Measurements from ENCODE around the gene FAM78B.

The FAM78B gene

DNA sequence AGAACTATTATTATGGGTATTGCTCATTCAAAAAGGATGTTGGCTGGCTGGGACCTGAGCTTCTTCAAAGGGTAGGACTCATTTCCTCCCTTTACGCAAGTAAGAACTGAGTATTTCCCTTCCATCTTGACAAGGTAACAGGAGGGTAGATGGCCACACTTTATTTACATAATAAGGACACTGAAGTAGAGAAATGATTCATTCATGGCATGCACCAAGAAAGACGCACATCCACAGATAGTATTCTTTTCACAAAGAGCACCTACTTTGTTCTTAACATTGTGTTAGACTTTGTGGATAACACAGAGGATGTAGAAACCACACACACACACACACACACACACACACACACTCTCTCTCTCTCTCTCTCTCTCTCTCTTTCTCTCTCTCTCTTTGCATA is 82.9 kb downstream of the FAM78B start:
- Histone ChIP-seq H3K9me2 (replicated peaks; ENCODE audit: low read depth, low read length) (no peaks in the 10 kb centered on the region), H3F3A (ENCODE audit: low read depth) (no peaks in the 10 kb centered on the region), H3K4me3 (ENCODE audit: low read length, poor library complexity, severe bottlenecking) (no peak overlapping the region), H2AFZ (ENCODE audit: low read length) (no peak overlapping the region), H3K27me3 (ENCODE audit: insufficient read depth, low read length, poor library complexity, severe bottlenecking) (no peaks in the 10 kb centered on the region), H3K9me3 (ENCODE audit: insufficient read depth, low read depth, low read length) (no peaks in the 10 kb centered on the region), H3K79me2 (ENCODE audit: insufficient read depth, low read length) (no peaks in the 10 kb centered on the region), H3K4me2 (ENCODE audit: low read depth, low read length, poor library complexity, severe bottlenecking) (no peak overlapping the region), H4K20me1 (ENCODE audit: insufficient read depth, low read length, poor library complexity, severe bottlenecking) (no peaks in the 10 kb centered on the region), H3K36me3 (ENCODE audit: insufficient read depth, low read length) (no peaks in the 10 kb centered on the region), H3K9ac (ENCODE audit: low read depth, low read length, poor library complexity, severe bottlenecking) (no peak overlapping the region), H3K4me1 (ENCODE audit: insufficient read depth, low read length, poor library complexity, severe bottlenecking) (no peaks in the 10 kb centered on the region)
- TF ChIP-seq, protein P1, sequence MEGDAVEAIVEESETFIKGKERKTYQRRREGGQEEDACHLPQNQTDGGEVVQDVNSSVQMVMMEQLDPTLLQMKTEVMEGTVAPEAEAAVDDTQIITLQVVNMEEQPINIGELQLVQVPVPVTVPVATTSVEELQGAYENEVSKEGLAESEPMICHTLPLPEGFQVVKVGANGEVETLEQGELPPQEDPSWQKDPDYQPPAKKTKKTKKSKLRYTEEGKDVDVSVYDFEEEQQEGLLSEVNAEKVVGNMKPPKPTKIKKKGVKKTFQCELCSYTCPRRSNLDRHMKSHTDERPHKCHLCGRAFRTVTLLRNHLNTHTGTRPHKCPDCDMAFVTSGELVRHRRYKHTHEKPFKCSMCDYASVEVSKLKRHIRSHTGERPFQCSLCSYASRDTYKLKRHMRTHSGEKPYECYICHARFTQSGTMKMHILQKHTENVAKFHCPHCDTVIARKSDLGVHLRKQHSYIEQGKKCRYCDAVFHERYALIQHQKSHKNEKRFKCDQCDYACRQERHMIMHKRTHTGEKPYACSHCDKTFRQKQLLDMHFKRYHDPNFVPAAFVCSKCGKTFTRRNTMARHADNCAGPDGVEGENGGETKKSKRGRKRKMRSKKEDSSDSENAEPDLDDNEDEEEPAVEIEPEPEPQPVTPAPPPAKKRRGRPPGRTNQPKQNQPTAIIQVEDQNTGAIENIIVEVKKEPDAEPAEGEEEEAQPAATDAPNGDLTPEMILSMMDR (conservative IDR thresholded peaks at IDR 0.05; ENCODE audit: low read length), result no peak
- no peak for TF ChIP-seq EZH2phosphoT487 (IDR thresholded peaks at IDR 0.05; ENCODE audit: borderline replicate concordance)

DNA sequence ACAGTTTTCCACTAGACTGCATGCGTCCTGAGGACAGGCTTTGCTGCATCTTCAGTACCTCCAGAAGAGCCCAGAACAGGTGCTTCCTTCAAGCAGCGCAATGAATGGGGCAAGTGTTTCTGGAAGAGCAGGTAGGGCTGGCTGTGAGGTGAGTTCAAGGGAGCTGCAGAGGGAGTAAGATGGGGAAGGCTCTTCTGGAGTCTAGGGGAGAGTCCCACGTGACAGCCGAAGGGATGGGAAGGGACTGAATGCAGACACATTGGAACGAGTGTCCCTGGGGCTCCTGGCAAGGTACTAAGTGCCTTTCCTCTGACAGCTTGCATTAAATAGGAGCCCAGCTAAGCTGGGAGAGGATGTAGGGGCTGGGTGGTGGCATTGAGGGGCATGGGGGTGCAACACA is 84.2 kb downstream of the FAM78B start:
- Histone ChIP-seq H3K4me2 (ENCODE audit: low read depth, low read length, poor library complexity, severe bottlenecking) (no peak overlapping the region), H3K27me3 (ENCODE audit: insufficient read depth, low read length, poor library complexity, severe bottlenecking) (no peaks in the 10 kb centered on the region), H3K36me3 (ENCODE audit: insufficient read depth, low read length) (no peaks in the 10 kb centered on the region), H3K9me3 (ENCODE audit: insufficient read depth, low read depth, low read length) (no peaks in the 10 kb centered on the region), H3K4me3 (ENCODE audit: low read length, poor library complexity, severe bottlenecking) (no peak overlapping the region), H2AFZ (ENCODE audit: low read length) (no peak overlapping the region), H3K79me2 (ENCODE audit: insufficient read depth, low read length) (no peaks in the 10 kb centered on the region), H3K9ac (ENCODE audit: low read depth, low read length, poor library complexity, severe bottlenecking) (no peak overlapping the region), H4K20me1 (ENCODE audit: insufficient read depth, low read length, poor library complexity, severe bottlenecking) (no peaks in the 10 kb centered on the region), H3K9me2 (replicated peaks; ENCODE audit: low read depth, low read length) (no peaks in the 10 kb centered on the region), H3F3A (ENCODE audit: low read depth) (no peaks in the 10 kb centered on the region), H3K4me1 (ENCODE audit: insufficient read depth, low read length, poor library complexity, severe bottlenecking) (no peaks in the 10 kb centered on the region)
- no peak for TF ChIP-seq EZH2phosphoT487 (IDR thresholded peaks at IDR 0.05; ENCODE audit: borderline replicate concordance)
- TF ChIP-seq, protein P1 (conservative IDR thresholded peaks at IDR 0.05; ENCODE audit: low read length), result no peak

DNA sequence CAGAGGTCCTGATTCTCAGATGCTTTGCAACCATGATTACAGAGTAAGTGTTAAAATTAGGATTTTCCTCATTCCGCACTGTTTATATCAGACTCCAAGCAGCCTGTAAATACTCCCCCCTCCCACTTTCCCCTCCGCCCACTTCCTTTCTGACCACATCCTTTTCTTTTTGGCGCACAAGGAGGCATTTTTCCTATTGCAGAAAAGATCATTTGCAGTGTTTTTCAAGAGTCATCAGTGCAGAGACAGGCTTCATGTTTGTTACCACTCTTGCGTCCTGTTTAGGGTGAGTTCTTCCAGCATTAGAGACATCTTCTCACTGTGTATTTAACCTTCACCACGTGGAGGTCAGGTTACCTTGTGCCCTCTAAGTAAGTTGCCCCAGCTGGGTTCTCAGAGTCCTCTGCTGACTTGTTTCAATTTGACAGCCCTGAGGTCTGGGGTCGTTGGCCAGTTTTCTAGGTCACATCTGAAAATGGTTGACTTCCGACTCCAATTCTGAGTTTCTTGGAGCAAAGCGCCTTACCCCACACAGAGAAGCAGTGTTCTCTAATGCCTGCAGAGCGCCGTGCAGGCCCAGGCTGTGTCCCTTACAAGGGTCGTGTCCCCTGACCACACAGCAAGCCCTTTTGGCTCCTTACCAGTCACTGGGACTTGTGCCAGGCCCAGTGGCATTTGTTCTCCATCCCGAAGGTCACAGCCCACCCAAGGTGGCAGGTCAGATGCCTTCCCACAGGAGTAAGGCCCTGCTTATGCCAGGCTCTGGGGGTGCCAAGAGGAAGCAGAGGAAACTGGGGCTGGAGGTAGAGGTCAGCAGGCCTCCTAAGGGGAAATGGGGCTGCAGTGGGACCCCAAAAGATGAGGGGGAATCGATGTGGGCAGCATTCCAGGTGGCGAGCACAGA is 85.6 kb downstream of the FAM78B start:
- H4K20me1 ChIP-seq (ENCODE audit: insufficient read depth, low read length, poor library complexity, severe bottlenecking), result no peaks in the 10 kb centered on the region

More for the DNA sequence above, 85.6 kb downstream of the FAM78B start:
- Histone ChIP-seq H3K9me3 (ENCODE audit: insufficient read depth, low read depth, low read length) (no peaks in the 10 kb centered on the region), H3K4me2 (ENCODE audit: low read depth, low read length, poor library complexity, severe bottlenecking) (peak overlapping the region; percentile 40), H3K27me3 (ENCODE audit: insufficient read depth, low read length, poor library complexity, severe bottlenecking) (no peaks in the 10 kb centered on the region), H3K36me3 (ENCODE audit: insufficient read depth, low read length) (no peaks in the 10 kb centered on the region), H3K9me2 (replicated peaks; ENCODE audit: low read depth, low read length) (no peaks in the 10 kb centered on the region), H3K4me3 (ENCODE audit: low read length, poor library complexity, severe bottlenecking) (peak overlapping the region; percentile 27), H3K79me2 (ENCODE audit: insufficient read depth, low read length) (no peaks in the 10 kb centered on the region), H3K4me1 (ENCODE audit: insufficient read depth, low read length, poor library complexity, severe bottlenecking) (no peaks in the 10 kb centered on the region), H3K9ac (ENCODE audit: low read depth, low read length, poor library complexity, severe bottlenecking) (no peak overlapping the region), H2AFZ (ENCODE audit: low read length) (0 out of 2 replicates have a peak overlapping the region, but pooled peaks have one; percentile 41), H3F3A (ENCODE audit: low read depth) (no peaks in the 10 kb centered on the region)
- TF ChIP-seq EZH2phosphoT487 (IDR thresholded peaks at IDR 0.05; ENCODE audit: borderline replicate concordance), result no peak
- TF ChIP-seq, protein P1 (conservative IDR thresholded peaks at IDR 0.05; ENCODE audit: low read length), result no peak
